Umbilical cord (tissue), 2 donors: ENCODE measurements around the gene HDAC9. TPM values are rescaled to one million over a fixed set of nuclear protein-coding genes. Genes with fewer than 3 reads are reported as not detected.

Source experiments
- DNase-seq: peaks from one replicate; pipeline ENCODE4 v3.0.0-alpha.2; 2015; ENCODE audit warnings: low spot score
- total RNA-seq: library from RNA; depleted of rRNA; stranded (reverse); fragments of >200 nt; gene quantifications from one replicate; pipeline ENCODE4 v1.2.3, GENCODE V29; 2014; ENCODE audit warnings: low replicate concordance; ENCODE audit not compliant: insufficient read depth

Gene HDAC9
- total RNA-seq = 18.3 TPM

GRCh38 chr7:18495412-18496340 lies at the start of gene HDAC9:
Gene HDAC9, plus strand, starts transcription at chr7:18495749. Its CDS starts 554 bp downstream, at chr7:18496303.
- peak; percentile 38 for DNase-seq

GRCh38 chr7:18445916-18446520 lies 49.5 kb upstream of the HDAC9 start:
- DNase-seq = no peak

GRCh38 chr7:18450019-18450418 lies 45.5 kb upstream of the HDAC9 start:
- DNase-seq = no peak

- no peak for DNase-seq
Observed at GRCh38 chr7:18455606-18456005, 39.9 kb upstream of the HDAC9 start.

GRCh38 chr7:18457832-18458231 lies 37.7 kb upstream of the HDAC9 start:
- no peak for DNase-seq

- DNase-seq = no peak
Observed at GRCh38 chr7:18458830-18459229, 36.7 kb upstream of the HDAC9 start.

GRCh38 chr7:18459484-18460245 lies 35.9 kb upstream of the HDAC9 start:
- no peak for DNase-seq

GRCh38 chr7:18461785-18462467 lies 33.6 kb upstream of the HDAC9 start:
- DNase-seq = no peak

GRCh38 chr7:18464830-18465229 lies 30.7 kb upstream of the HDAC9 start:
- no peak for DNase-seq

GRCh38 chr7:18467011-18467410 lies 28.5 kb upstream of the HDAC9 start:
- no peak for DNase-seq

- DNase-seq = no peak
Observed at GRCh38 chr7:18468795-18469194, 26.8 kb upstream of the HDAC9 start.

GRCh38 chr7:18469316-18469715 lies 26.2 kb upstream of the HDAC9 start:
- DNase-seq = no peak

- DNase-seq = peak; percentile 61
Observed at GRCh38 chr7:18471476-18472160, 23.9 kb upstream of the HDAC9 start.

- no peak for DNase-seq
Observed at GRCh38 chr7:18472161-18472483, 23.4 kb upstream of the HDAC9 start.

- no peak for DNase-seq
Observed at GRCh38 chr7:18473119-18473518, 22.4 kb upstream of the HDAC9 start.

GRCh38 chr7:18474944-18475343 lies 20.6 kb upstream of the HDAC9 start:
- no peak for DNase-seq

- DNase-seq = no peak
Observed at GRCh38 chr7:18475488-18475887, 20.1 kb upstream of the HDAC9 start.

- DNase-seq = no peak
Observed at GRCh38 chr7:18481776-18482175, 13.8 kb upstream of the HDAC9 start.

- no peak for DNase-seq
Observed at GRCh38 chr7:18488049-18488448, 7.5 kb upstream of the HDAC9 start.

- no peak for DNase-seq
Observed at GRCh38 chr7:18489624-18490023, 5.9 kb upstream of the HDAC9 start.

GRCh38 chr7:18491871-18492270 lies 3.7 kb upstream of the HDAC9 start:
- DNase-seq = no peak
